GM18907 (cell line): ENCODE results near the gene MBD6.
"Not testable (repeated sequence)": the region's sequence is repeated elsewhere in the genome, so short reads cannot be mapped to it uniquely, and the experiment has no call there.

ENCODE experiments used
- ATAC-seq: cut with Tn5 transposase; IDR thresholded peaks from one replicate; pipeline ENCODE4 v1.9.1; 2021; ENCODE audit warnings: mild to moderate bottlenecking, moderate library complexity; ENCODE audit not compliant: unreplicated experiment

The MBD6 gene

DNA sequence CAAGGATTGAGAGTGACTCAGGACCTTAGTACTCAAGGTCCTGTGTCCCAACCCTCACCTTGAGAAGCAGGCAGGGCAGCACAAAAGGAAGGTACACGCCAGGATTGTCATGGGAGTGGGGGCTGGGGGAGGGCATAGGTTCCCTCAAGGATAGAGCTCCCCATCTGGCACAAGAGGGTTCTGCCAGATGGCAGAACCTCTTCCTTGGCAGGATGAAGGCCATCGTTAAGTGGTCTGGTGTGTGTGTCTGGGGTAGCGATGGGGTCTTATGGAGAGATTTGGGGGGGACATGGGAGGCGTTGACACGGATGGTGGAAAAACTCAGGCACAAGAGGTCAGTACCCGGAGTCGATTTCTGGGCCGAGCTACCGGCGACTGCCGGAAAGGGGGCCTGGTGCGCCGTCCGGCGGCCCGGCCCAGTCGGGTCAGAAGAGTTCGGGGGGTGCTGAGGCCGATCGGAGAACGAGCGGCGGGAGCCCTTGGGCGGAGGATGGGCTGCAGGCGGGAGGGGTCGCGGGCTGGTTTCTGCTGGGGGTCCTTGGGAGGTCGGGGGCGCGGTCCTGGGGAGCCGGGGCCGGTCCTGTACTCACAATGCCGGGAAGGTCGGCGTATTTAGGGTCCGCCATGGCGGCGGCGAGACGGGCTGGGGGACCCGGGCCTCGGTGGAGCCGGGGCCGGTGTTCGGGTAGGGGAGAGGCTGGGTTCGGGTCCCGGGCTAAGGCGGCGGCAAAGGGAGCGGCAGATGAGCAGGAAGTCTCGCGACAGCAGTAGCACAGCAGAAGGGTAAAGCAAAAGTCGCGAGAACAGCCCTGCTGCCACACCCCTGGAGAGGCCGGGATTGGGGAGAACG lies 24.0 kb downstream of the MBD6 start, which contains the start of gene DCTN2:
TSS of gene DCTN2 (minus strand) at position 755 of the 850 bp plus-strand sequence. CDS start at position 626, 129 bp downstream.
- ATAC-seq: peak; percentile 98

DNA sequence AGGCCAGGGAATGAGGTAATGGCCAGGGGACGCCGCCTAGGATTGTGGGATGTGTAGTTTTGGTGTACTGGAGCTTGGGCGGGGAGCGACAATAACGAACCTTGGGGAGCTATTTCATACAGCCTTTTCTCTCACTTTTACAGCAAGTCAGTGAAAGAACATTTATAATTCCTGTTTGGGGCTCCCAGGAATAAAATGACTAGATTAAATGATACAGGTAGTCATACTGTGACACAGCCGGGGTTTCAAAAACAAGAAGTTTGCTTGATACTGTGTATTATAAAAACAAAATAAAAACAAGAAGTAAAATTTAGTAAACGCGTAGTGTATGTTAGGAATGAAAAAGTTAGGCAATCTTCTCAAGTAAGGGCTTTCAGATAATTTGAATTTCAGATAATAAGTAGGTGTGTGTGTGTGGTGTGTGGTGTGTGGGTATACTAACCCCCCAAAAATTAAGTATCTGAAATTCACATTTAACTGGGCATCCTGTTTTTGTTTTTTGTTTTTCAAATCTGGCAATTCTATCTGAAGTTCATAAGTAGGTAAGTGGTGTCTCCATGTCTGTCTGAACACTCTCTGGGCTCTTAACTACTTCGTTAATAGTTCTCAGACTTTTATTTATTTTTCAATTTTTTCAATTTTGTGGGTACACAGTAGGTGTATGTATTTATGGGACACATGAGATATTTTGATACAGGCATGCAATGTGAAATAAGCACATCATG lies 24.8 kb downstream of the MBD6 start:
- no peak for ATAC-seq

DNA sequence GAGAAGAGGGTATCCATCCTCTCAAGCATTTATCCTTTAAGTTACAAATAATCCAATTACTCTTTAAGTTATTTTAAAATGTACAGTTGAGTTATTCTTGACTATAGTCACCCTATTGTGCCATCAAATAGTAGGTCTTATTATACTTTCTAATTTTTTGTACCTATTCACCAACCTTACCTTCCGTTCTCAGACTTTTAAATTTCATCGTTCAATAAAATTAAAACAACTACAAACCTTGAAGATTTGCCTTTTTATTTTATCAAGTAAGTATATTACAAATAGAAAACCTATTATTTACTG lies 25.3 kb downstream of the MBD6 start:
- no peak for ATAC-seq

DNA sequence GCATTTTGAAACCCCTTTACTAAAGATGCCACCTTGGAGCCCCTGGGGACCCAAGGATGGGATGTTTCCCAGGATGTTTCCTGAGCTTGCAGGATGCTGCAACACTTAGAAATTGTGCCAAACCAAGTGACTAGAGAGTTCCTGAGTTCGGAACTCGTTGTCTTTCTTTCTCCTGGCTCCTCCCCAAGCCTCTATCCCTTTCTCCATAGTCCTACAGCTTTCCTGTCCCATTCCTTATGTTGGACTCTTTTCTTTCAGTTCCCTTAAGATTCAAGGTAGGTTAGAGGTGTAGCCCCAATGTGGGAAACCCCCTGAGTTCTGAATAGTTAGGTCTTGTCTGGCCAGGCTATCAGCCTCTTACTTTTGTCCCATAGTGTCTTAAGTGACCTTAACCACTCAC lies 25.9 kb downstream of the MBD6 start:
- no peak for ATAC-seq

DNA sequence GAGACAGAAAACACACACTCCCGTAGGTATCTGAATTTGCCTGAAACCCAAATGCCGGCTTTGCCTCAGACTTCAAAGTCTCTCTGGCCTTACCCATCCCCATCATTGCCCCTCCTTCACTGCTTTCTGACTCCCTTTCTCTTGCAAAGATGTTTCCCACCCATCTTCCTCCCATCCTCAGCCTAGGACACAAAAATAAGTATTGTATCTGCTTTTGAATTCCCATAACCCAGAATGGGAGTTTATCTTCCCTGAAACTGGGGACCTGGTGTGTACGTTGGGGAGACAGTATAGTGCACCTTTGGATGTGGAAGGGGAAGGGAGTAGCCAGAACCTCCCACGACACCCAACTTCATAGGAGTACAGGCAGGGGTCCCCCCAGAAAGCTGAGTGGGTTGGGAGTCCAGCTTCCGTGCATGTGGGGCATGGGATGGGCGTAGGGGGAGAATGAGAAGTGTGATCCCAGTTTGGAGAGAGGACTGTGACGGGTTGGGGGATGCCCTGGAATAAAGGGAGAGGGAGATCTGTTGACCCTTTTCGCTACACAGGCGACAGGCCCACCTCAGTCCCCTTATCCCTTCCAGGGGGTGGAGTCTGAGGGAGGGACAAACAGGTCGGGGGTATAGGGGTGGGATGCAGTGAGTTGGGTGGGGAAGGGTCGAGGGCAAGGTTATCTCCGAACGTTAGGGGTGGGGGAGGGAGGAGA lies 26.7 kb downstream of the MBD6 start:
- ATAC-seq: no peak

DNA sequence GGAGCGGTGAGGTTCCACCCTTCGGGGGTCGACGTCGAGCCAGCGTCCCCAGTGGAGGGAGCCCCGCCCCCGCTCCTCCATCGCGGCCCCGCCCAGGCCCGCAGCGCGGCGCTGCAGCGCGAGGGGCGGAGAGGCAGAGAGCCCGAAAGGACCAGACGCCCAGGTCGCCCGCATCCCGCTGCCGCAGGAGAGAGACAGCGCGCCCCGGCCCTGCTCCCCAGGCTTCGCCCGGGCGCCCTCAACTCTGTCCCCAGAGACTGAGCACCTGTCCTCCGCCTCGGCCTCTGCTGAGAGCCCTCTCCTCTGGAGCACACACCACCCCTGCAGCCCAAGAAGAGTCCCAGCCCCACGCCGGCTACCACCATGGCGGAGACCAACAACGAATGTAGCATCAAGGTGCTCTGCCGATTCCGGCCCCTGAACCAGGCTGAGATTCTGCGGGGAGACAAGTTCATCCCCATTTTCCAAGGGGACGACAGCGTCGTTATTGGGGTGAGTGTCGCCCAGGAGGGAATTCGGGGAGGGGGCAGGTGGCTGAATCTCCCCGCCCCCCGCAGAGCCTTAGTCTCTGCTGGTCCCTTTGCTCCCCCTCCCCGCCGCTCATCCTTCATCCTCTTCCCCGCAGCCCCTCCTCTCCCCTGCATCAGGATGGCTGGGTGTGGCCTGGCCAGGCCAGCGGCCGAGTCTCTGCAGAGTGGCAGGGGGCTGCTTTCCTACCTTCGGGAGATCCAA lies 27.5 kb downstream of the MBD6 start, which contains the start of gene KIF5A:
TSS of gene KIF5A (plus strand) at position 136 of the 732 bp plus-strand sequence. CDS start at position 364, 228 bp downstream.
- ATAC-seq: no peak

DNA sequence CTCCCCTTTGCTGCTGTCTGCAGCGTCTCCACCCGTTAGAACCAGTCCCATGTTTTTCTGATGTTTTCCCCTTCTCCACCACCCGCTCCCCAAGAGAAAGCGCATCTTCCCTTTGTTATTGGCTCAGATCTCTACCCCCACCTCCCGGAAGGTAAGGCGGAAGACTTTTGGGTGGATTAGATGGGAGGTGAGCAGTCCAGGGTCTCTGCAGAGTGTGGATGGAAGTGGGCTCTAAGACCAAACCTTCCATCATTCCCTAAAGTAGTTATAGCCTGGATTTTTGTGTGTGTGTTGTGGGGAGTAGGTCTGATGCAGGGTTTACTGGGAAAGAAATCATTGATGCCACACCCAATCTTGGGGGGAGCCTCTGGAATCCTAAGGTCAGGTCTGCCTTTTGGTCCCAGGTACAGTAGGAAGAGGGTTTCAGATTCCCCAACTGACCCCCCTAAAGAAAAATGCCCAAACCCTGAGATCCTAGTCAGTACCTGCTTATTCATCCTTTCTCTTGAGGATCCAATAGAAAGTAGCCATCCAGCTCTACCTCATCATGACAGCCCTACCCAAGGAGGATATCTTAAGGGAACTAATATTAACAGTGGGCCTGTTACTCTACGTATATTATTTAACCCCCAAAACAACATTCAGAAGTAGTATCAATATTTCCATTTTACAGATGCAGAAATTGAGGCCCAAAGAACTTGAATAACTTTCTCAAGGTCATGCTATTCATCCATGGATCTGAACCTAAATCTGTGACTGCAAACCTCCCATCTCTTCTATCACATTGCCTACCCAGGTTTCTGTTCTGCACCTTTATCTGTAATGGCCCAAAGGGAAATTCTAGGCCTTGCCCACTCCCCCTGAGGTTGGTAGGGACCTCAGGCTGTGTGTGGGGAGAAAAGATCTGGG lies 28.3 kb downstream of the MBD6 start:
- ATAC-seq: no peak

DNA sequence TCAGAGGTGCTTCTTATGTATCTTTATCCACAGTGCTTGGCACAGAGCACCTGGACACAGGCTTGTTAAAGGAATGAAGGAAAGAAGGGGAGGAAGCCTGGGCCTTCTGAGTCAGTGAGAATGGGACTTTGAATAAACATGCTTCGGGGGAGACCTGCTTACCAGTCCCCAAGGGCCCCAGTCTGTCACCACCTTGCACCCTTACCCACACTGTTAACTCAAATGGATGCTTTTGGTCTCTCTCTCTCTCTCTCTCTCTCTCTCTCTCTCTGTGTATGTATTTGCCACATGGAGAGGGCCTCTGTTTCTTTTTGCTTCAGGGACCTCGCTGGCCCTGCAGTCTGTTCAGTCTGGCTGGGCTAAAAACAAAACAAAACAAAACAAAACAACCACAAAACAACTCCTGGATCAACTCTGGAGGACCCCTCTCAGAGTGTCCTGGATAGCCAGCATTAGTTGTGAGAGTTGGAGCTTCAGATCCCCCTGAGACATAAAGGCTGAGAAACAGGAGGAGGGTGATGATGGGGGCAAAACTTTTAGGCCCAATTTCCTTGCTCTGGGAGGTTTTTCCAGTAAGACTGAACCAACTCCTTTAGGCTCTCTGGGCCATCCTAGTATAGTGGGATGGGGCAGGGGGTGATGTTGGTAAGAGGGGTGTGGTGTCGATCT lies 29.1 kb downstream of the MBD6 start:
- no peak for ATAC-seq

DNA sequence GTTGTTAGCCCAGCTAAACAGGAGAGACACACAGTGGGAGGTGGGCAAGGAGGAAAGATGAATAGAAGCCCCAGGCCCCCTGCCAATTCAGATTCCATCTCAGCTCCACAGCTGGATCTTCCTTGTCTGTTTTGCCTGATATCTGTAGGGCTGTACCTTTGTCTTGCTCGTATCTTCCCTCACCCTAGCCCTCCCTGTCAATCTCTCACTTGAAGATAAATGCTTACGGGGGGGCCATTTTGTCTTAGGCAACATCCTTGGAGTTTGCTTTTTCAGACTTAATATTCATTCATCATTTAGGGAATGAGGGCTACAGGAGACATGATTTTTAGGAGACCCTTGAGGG lies 29.7 kb downstream of the MBD6 start:
- ATAC-seq: no peak

DNA sequence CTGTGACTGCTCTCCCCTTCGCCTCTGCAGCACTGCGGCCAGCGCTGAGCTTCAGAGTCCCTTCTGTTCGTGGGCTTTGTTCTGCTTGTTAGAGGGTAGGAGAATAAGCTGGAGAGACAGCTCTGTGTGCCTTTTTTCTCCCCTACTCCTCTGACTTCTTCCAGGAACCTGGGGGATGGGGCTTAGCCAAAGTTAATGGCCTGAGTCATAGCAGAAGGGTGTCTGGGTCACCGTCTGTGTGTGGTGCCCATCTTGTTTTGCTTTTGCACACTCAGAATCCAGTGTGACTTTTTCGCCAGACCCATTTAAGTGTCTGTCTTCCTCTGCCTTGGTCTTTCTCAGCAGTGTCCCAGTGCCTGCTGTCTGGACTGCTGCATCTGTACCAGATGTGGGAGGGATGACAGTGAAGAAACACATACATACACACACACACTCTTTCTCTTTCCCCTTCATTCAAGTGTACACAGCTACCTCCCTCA lies 30.2 kb downstream of the MBD6 start:
- ATAC-seq: no peak

DNA sequence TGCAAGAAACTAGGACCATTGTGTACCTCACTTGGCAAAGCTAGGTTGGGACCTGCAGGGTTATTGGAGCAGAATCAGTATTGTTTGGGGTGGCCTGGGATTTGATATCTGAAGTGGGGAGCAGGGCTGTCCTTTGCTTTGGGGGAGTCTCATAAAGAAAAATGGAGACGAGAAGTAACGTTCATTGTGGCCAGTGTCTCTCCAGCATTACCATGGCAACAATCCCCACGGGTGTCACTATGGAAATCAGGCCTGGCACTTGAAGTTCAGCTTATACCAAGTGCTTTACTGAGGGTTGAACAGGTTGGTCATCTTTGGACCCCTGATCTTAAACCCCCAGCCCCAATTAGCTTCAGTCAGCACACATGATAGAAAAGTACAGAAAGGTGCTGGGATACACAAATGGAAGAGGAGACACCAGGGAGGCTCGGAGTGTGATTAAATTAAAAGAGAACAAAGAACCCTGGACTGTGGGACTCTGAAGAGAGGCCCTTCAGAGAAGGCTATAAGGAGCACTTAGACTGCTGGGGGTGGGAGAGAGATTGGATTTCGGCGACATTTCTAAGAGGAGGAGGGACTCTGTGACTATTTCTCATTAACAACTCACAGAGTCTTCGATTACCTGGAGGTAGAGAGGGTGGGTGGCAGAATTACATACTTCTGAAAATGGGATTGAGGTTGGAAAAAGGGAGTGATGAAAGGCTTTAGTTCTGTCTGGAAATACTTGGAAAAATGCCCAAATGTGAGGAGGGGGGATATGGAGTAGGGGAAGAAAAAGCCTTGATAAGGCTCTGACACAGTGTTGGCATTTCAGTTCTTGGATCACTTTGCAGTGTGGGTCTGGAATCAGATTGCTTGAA lies 30.9 kb downstream of the MBD6 start:
- ATAC-seq: no peak

DNA sequence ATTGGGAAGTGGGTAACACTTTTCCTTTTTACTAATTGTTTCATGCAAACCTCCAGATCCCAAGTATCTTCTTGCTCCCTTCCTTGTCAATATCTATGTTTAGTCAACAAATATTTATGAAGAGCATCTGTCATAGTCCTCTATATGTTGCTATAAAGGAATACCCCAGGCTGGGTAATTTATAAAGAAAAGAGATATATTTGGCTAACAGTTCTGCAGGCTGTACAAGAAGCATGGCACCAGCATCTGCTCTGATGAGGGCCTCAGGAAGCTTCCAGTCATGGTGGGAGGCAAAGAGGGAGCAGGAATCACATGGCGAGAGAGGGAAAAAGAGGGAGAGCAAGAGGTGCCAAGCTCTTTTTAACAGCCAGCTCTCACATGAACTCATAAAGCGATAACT lies 31.8 kb downstream of the MBD6 start:
- ATAC-seq: no peak

DNA sequence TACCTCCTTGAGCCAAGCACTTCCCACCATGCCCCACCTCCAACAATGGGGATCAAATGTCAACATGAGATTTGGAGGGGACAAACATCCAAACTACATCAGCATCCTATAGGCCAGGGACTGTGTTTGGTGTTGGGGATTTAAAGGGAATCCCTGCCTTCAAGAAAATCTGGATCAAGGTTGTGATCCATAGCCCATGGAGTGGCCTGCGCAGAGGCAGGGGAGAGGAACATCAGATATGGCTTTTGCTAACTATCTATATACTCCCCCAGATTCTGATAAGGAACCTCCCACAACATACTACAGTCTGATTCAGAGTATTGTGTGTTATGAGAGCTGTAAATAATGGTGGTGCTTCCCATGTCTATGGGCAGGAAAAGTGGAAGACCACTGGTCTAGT lies 32.3 kb downstream of the MBD6 start:
- ATAC-seq: no peak

DNA sequence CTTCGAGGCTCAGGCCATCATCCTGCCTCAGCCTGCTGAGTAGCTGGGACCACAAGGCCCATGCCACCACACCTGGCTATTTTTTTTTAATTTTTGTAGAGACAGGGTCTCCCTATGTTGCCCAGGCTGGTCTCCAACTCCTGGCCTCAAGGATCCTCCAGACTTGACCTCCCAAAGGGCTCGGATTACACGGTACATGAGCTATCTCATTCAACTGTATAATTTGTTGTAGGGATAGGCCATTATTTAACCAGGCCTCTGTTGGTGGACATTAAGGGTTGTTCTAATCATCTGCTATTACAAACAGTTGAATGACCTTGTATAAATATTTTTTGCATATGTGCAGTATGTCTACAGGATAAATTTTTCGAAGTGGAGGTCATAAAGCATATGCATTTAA lies 36.2 kb downstream of the MBD6 start:
- ATAC-seq: no peak

DNA sequence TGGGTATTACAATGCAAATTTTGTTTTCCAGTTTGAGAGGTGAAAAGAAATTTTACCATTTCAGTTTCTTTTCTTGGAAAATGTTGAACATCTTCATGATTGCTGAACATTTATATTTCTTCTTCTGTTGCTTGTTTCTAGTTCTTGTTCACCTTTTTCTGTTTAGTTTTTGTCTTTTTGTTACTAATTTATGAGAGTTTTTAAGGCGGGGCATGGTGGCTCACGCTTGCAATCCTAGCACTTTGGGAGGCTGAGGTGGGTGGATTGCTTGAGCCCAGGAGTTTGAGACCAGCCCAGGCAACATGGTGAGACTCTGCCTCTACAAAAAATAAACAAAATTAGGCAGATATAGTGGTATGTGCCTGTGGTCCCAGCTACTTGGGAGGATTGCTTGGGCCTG lies 37.9 kb downstream of the MBD6 start:
- ATAC-seq: no peak

DNA sequence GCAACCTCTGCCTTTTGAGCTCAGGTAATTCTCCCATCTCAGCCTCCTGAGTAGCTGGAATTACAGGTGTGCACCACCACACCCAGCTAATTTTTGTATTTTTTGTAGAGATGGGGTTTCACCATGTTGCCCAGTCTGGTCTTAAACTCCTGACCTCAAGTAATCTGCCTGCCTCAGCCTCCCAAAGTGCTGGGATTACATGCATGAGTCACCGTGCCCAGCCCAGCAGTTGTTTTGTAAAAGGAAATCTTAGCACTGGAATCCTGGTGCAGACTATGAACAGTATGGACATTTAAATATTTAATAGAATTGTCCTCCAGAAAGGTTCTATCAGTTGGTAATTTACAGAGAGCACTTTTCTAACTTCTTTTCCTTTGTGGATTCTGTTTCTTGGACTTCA lies 38.5 kb downstream of the MBD6 start:
- not testable (repeated sequence) for ATAC-seq

DNA sequence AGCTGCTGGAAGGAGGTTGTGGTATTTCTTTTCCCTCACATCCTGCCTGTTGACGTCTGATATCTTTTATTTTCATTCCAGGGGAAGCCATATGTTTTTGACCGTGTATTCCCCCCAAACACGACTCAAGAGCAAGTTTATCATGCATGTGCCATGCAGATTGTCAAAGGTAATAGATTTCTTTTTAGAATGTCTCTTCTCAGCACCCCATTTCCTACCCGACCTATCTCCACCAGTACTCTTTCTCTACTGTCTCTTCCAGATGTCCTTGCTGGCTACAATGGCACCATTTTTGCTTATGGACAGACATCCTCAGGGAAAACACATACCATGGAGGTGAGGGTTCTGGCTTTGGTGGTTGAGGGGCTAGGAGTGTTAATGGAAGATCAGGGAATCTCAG lies 40.7 kb downstream of the MBD6 start:
- no peak for ATAC-seq

DNA sequence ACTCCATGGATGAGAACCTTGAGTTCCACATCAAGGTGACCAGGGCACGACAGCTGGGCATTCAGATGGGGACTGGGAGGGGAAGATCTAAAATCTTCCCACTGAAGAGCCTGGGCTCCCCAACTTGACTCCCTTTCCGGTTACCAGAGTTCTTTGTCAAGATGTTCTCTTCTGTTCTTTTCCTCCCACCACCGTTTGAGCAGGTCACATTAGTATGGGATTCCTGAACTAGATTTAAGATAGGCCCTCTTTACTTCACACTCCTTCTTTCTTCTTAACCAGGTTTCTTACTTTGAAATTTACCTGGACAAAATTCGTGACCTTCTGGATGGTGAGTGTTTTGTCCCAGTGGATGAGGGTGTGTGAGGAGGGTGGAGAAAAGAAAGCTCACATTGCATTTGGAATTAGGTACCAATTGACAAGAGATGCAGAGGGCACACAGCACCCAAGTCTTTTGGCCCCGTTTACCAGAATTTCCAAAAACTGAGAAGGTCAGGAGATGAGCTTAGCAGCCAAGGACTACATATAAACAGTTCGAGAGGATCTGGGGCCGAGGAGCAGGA lies 41.6 kb downstream of the MBD6 start:
- ATAC-seq: no peak
